HG02970 (cell line): ENCODE results near the gene GRID2.

Experiments
- ATAC-seq: cut with Tn5 transposase; IDR thresholded peaks from one replicate; pipeline ENCODE4 v1.9.1; 2021; ENCODE audit warnings: mild to moderate bottlenecking, moderate library complexity, moderate number of reproducible peaks; ENCODE audit not compliant: unreplicated experiment, low FRiP score

Gene GRID2

GRCh38 chr4:92885632-92886031 is 581.9 kb downstream of the GRID2 start:
- ATAC-seq: no peak

GRCh38 chr4:92952426-92952825 is 648.7 kb downstream of the GRID2 start:
- ATAC-seq: no peak

GRCh38 chr4:92952897-92953296 is 649.1 kb downstream of the GRID2 start:
- no peak for ATAC-seq

GRCh38 chr4:92953462-92953861 is 649.7 kb downstream of the GRID2 start:
- no peak for ATAC-seq

- no peak for ATAC-seq
Observed at GRCh38 chr4:92961881-92962280, 658.1 kb downstream of the GRID2 start.

GRCh38 chr4:92962831-92963230 is 659.1 kb downstream of the GRID2 start:
- ATAC-seq: no peak

- no peak for ATAC-seq
Observed at GRCh38 chr4:92968556-92968955, 664.8 kb downstream of the GRID2 start.

- ATAC-seq: no peak
Observed at GRCh38 chr4:92968996-92969395, 665.2 kb downstream of the GRID2 start.

GRCh38 chr4:92969650-92970379 is 666.0 kb downstream of the GRID2 start:
- no peak for ATAC-seq

GRCh38 chr4:92970996-92971395 is 667.2 kb downstream of the GRID2 start:
- ATAC-seq: no peak

- ATAC-seq: no peak
Observed at GRCh38 chr4:92988301-92988700, 684.5 kb downstream of the GRID2 start.

- no peak for ATAC-seq
Observed at GRCh38 chr4:92992758-92993157, 689.0 kb downstream of the GRID2 start.

GRCh38 chr4:92994727-92995126 is 691.0 kb downstream of the GRID2 start:
- no peak for ATAC-seq

GRCh38 chr4:92996533-92996932 is 692.8 kb downstream of the GRID2 start:
- no peak for ATAC-seq

GRCh38 chr4:93000910-93001309 is 697.1 kb downstream of the GRID2 start:
- no peak for ATAC-seq

GRCh38 chr4:93002240-93002639 is 698.5 kb downstream of the GRID2 start:
- ATAC-seq: no peak

- ATAC-seq: no peak
Observed at GRCh38 chr4:93016350-93016749, 712.6 kb downstream of the GRID2 start.

- no peak for ATAC-seq
Observed at GRCh38 chr4:93018243-93018642, 714.5 kb downstream of the GRID2 start.

- ATAC-seq: no peak
Observed at GRCh38 chr4:93018806-93019205, 715.0 kb downstream of the GRID2 start.

GRCh38 chr4:93029769-93030168 is 726.0 kb downstream of the GRID2 start:
- ATAC-seq: no peak

- no peak for ATAC-seq
Observed at GRCh38 chr4:93030670-93031069, 726.9 kb downstream of the GRID2 start.

GRCh38 chr4:93031431-93032098 is 727.8 kb downstream of the GRID2 start:
- ATAC-seq: no peak
